Measurements from ENCODE around the gene PMM1.
"Not testable (repeated sequence)": the region's sequence is repeated elsewhere in the genome, so short reads cannot be mapped to it uniquely, and the experiment has no call there.

Gene PMM1

DNA sequence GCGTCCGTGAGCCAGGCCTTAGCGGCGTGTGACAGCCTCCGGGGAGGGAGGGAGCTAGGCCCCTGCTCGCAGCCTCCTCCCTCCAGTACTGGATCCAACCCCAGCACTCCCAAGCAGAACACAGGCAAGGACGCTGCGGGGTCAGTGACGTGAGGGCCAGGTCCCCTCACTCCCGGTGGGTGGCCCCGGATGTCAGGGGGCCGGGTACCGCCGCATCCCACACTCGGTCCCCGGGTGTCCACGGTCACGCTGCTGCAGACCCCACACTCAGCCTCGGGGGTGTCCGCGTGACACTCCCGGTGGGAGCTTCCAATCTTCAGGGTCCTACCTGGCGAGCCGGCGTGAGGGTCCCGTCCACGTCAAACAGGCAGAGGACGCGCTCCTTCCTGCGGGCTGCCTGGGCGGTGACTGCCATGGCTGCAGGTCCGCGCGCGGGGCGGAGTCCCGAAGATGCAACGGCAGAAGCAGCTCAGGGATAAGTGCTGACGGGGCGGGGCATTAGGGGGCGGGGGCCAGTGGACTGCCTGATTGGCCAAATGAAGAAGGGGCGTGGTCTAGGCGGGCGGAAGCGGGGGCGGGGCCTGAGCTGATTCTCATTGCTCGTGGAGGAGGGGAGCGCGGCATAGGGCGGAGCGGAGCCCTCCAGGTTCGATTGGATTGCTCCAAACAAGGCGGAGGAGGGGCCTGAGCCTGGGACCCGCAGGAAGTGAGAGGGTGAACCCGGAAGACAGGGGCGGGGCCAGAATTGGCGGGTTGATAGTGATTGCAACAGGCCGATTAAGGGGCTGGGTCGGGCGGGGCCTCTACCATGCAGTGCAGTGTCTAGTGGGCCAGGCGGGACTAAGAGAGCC lies at the start of gene PMM1:
TSS of gene PMM1 (minus strand) at position 450 of the 851 bp plus-strand sequence. CDS start at position 415, 35 bp downstream.
- DNase-seq (ENCODE audit: low read depth in 2 of 2) = peak; percentile 99

GRCh38 chr22:41638748-41639147 lies 49.1 kb upstream of the PMM1 start:
- no peak for DNase-seq (ENCODE audit: low read depth in 2 of 2)

DNA sequence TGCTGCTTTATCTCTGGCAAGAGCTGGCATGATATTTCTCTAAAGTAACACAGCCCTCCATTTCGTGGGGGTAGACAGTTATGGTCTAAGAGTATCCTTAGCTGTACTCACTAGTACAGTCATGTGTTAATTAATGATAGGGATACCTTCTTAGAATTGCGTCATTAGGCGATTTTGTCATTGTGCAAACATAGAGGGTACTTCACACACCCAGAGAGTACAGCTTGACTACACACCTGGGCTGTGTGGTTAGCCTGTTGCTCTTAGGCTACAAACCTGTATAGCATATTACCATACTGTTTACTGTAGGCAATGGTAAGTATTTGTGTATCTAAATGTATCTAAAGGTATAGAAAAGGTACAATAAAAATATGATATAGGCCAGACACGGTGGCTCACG lies 48.5 kb upstream of the PMM1 start:
- no peak for DNase-seq (ENCODE audit: low read depth in 2 of 2)

- DNase-seq (ENCODE audit: low read depth in 2 of 2) = not testable (repeated sequence)
These were observed 48.0 kb upstream of the PMM1 start for GRCh38 chr22:41637623-41638022.

- DNase-seq (ENCODE audit: low read depth in 2 of 2) = no peak
These were observed 46.8 kb upstream of the PMM1 start for GRCh38 chr22:41636467-41636866.

GRCh38 chr22:41634610-41635009 lies 45.0 kb upstream of the PMM1 start:
- not testable (repeated sequence) for DNase-seq (ENCODE audit: low read depth in 2 of 2)

DNA sequence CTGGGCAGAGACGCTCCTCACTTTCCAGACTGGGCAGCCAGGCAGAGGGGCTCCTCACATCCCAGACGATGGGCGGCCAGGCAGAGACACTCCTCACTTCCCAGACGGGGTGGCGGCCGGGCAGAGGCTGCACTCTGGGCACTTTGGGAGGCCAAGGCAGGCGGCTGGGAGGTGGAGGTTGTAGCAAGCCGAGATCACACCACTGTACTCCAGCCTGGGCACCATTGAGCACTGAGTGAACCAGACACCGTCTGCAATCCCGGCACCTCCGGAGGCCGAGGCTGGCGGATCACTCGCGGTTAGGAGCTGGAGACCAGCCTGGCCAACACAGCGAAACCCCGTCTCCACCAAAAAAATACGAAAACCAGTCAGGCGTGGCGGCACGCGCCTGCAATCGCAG lies 42.0 kb upstream of the PMM1 start:
- not testable (repeated sequence) for DNase-seq (ENCODE audit: low read depth in 2 of 2)

- not testable (repeated sequence) for DNase-seq (ENCODE audit: low read depth in 2 of 2)
These were observed 41.5 kb upstream of the PMM1 start for GRCh38 chr22:41631115-41631514.

DNA sequence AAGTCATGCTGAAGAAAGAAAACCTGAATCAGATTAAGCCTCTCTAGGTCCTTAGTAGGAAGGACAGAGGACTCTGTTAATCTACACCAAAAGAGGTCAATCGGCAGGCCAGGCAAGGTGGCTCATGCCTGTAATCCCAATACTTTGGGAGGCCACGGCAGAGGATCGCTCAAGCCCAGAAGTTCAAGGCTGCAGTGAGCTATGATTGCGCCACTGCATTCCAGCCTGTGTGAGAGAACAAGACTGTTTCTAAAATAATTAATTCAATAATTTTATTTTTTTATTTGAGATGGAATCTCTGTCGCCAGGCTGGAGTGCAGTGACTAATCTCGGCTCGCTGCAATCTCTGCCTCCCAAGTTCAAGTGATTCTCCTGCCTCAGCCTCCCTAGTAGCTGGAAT lies 35.9 kb upstream of the PMM1 start:
- no peak for DNase-seq (ENCODE audit: low read depth in 2 of 2)

DNA sequence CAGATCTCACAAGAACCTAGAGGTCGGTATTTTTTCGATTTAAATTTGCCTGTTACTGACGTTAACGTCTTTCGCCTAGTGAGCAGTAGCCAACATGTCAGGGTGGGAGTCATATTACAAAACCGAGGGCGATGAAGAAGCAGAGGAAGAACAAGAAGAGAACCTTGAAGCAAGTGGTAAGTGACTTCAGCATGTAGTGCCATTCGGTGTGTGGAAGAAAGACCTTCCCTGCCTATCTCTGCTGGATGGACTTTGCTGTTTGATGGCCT lies 32.2 kb upstream of the PMM1 start:
- no peak for DNase-seq (ENCODE audit: low read depth in 2 of 2)

GRCh38 chr22:41621099-41621910 lies 31.7 kb upstream of the PMM1 start, which contains the start of gene XRCC6:
TSS of gene XRCC6 (plus strand) at chr22:41621295. CDS start at chr22:41622005, 710 bp downstream.
- DNase-seq (ENCODE audit: low read depth in 2 of 2) = peak; percentile 98 to 99

DNA sequence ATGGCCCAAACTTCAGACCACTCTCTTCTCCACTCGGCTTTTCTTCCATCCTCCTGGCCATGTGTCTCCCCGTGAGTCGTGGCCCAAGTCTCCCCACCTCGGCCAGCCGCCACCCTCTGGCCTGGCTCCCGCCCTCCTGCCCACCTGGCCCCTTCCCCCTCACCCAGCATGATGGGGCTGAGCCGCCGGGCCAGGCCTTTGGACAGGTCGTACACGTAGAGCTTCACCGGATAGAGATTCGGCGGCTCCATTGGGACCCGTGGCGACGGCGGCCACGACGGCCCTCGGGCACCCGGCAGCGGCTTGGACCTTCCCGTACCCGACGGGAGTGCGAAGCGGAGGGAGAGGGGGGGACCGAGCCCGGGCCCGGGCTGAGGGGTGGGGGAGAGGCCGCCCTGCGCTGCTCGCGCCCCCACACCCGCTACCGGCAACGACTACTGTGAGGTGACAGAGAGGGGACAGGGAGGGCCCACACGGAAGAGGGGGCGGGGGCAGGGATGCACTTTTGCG lies 31.0 kb upstream of the PMM1 start, which contains the start of gene DESI1:
TSS of gene DESI1 (minus strand) at position 455 of the 510 bp plus-strand sequence. CDS start at position 251, 204 bp downstream.
- no peak for DNase-seq (ENCODE audit: low read depth in 2 of 2)

- no peak for DNase-seq (ENCODE audit: low read depth in 2 of 2)
These were observed 30.4 kb upstream of the PMM1 start for GRCh38 chr22:41619979-41620588.

- DNase-seq (ENCODE audit: low read depth in 2 of 2) = no peak
These were observed 23.8 kb upstream of the PMM1 start for GRCh38 chr22:41613456-41613855.

GRCh38 chr22:41612603-41613306 lies 23.1 kb upstream of the PMM1 start:
- DNase-seq (ENCODE audit: low read depth in 2 of 2) = no peak

GRCh38 chr22:41608386-41608785 lies 18.7 kb upstream of the PMM1 start:
- DNase-seq (ENCODE audit: low read depth in 2 of 2) = no peak

GRCh38 chr22:41603873-41604332 lies 14.3 kb upstream of the PMM1 start:
- no peak for DNase-seq (ENCODE audit: low read depth in 2 of 2)

GRCh38 chr22:41600976-41601375 lies 11.3 kb upstream of the PMM1 start:
- DNase-seq (ENCODE audit: low read depth in 2 of 2) = no peak

GRCh38 chr22:41598891-41599635 lies 9.4 kb upstream of the PMM1 start:
- no peak for DNase-seq (ENCODE audit: low read depth in 2 of 2)

GRCh38 chr22:41598081-41598480 lies 8.4 kb upstream of the PMM1 start:
- DNase-seq (ENCODE audit: low read depth in 2 of 2) = peak; percentile 42 to 62

GRCh38 chr22:41597635-41597953 lies 8.0 kb upstream of the PMM1 start:
- no peak for DNase-seq (ENCODE audit: low read depth in 2 of 2)

Data from fibroblast of skin of left quadriceps (primary cell).